KBM-7 (cell line): ENCODE measurements around the gene DNAJC4.

Source experiments
- DNase-seq: peaks from one replicate; pipeline ENCODE4 v3.0.0-alpha.2; 2015
- in situ Hi-C: fragments of 300-500 bp; cut with MboI; formaldehyde crosslinking; loops from 2 replicates; pipeline ENCODE4 v1.14.3; 2020; ENCODE audit warnings: low sequenced_read_pairs, low pct_unique_long_range_greater_than_20kb, mixed read lengths

The DNAJC4 gene

GRCh38 chr11:64230171-64230984 is at the start of gene DNAJC4:
Gene DNAJC4 (plus strand): TSS chr11:64230548. CDS start chr11:64230855, 307 bp downstream.
- DNase-seq, result peak; percentile 95
- in situ Hi-C loops, result no loop called here

- no peak for DNase-seq
- in situ Hi-C loops, result no loop called here
These were observed 49.5 kb upstream of the DNAJC4 start for GRCh38 chr11:64180891-64181290.

GRCh38 chr11:64181506-64182411 is 48.6 kb upstream of the DNAJC4 start:
- in situ Hi-C loops, result no loop called here
- peak; percentile 82 for DNase-seq

GRCh38 chr11:64183890-64184289 is 46.5 kb upstream of the DNAJC4 start:
- in situ Hi-C loops, result no loop called here

GRCh38 chr11:64185175-64185692 is 45.1 kb upstream of the DNAJC4 start:
- DNase-seq, result no peak
- in situ Hi-C loops, result no loop called here

More at GRCh38 chr11:64183890-64184289, 46.5 kb upstream of the DNAJC4 start:
- no peak for DNase-seq

GRCh38 chr11:64185693-64186491 is 44.5 kb upstream of the DNAJC4 start, which contains the start of gene STIP1:
Gene STIP1 (plus strand): TSS chr11:64186171. CDS start chr11:64186262, 91 bp downstream.
- DNase-seq, result peak; percentile 100
- in situ Hi-C loops, result no loop called here

- in situ Hi-C loops, result no loop called here
- peak; percentile 36 for DNase-seq
These were observed 43.7 kb upstream of the DNAJC4 start for GRCh38 chr11:64186492-64187165.

GRCh38 chr11:64192434-64192833 is 37.9 kb upstream of the DNAJC4 start:
- in situ Hi-C loops, result no loop called here
- DNase-seq, result no peak

GRCh38 chr11:64196626-64197025 is 33.7 kb upstream of the DNAJC4 start:
- no peak for DNase-seq
- in situ Hi-C loops, result no loop called here

GRCh38 chr11:64198511-64198910 is 31.8 kb upstream of the DNAJC4 start:
- no peak for DNase-seq
- in situ Hi-C loops, result no loop called here

GRCh38 chr11:64201543-64201942 is 28.8 kb upstream of the DNAJC4 start:
- no peak for DNase-seq
- in situ Hi-C loops, result no loop called here

- in situ Hi-C loops, result no loop called here
- no peak for DNase-seq
These were observed 27.4 kb upstream of the DNAJC4 start for GRCh38 chr11:64202992-64203391.

- no peak for DNase-seq
- in situ Hi-C loops, result no loop called here
These were observed 26.8 kb upstream of the DNAJC4 start for GRCh38 chr11:64203421-64204079.

GRCh38 chr11:64204080-64204440 is 26.3 kb upstream of the DNAJC4 start:
- in situ Hi-C loops, result no loop called here
- DNase-seq, result no peak

GRCh38 chr11:64204464-64204989 is 25.8 kb upstream of the DNAJC4 start:
- peak; percentile 96 for DNase-seq
- in situ Hi-C loops, result no loop called here

- peak; percentile 92 for DNase-seq
These were observed 23.7 kb upstream of the DNAJC4 start, which contains the start of gene FERMT3 for GRCh38 chr11:64206457-64207255. Gene FERMT3 (plus strand): TSS chr11:64206721. CDS start chr11:64207365, 644 bp downstream.

More at GRCh38 chr11:64206457-64207255, 23.7 kb upstream of the DNAJC4 start, which contains the start of gene FERMT3:
- in situ Hi-C loops, result no loop called here
